ENCODE results near the gene FAM120AOS.
A peak's percentile ranks its signal among the peaks of the same experiment; 100 is the strongest.
"Not testable (repeated sequence)": the region's sequence is repeated elsewhere in the genome, so short reads cannot be mapped to it uniquely, and the experiment has no call there.

Gene FAM120AOS

GRCh38 chr9:93466416-93467061 is 13.2 kb upstream of the FAM120AOS start:
- no peak for DNase-seq

GRCh38 chr9:93465855-93466254 is 12.5 kb upstream of the FAM120AOS start:
- no peak for DNase-seq

- no peak for DNase-seq
These were observed 11.5 kb upstream of the FAM120AOS start for GRCh38 chr9:93464876-93465275.

GRCh38 chr9:93464395-93464794 is 11.0 kb upstream of the FAM120AOS start:
- peak; percentile 22 for DNase-seq

GRCh38 chr9:93463638-93464248 is 10.4 kb upstream of the FAM120AOS start:
- peak; percentile 50 for DNase-seq

GRCh38 chr9:93461821-93462220 is 8.4 kb upstream of the FAM120AOS start:
- no peak for DNase-seq

- no peak for DNase-seq
These were observed 8.0 kb upstream of the FAM120AOS start for GRCh38 chr9:93461414-93461743.

GRCh38 chr9:93460689-93461413 is 7.5 kb upstream of the FAM120AOS start:
- DNase-seq = peak; percentile 10

GRCh38 chr9:93459432-93459847 is 6.1 kb upstream of the FAM120AOS start:
- no peak for DNase-seq

GRCh38 chr9:93458712-93459111 is 5.3 kb upstream of the FAM120AOS start:
- no peak for DNase-seq

- no peak for DNase-seq
These were observed 3.6 kb upstream of the FAM120AOS start for GRCh38 chr9:93457006-93457405.

- peak; percentile 48 for DNase-seq
These were observed 3.1 kb upstream of the FAM120AOS start for GRCh38 chr9:93456504-93456903.

GRCh38 chr9:93456022-93456421 is 2.6 kb upstream of the FAM120AOS start:
- DNase-seq = no peak

GRCh38 chr9:93452710-93453046 is 703 bp downstream of the FAM120AOS start:
- DNase-seq = peak; percentile 13

- DNase-seq = peak; percentile 59
These were observed 1.3 kb downstream of the FAM120AOS start for GRCh38 chr9:93451849-93452709.

GRCh38 chr9:93450945-93451815 is 2.2 kb downstream of the FAM120AOS start, which contains the start of gene FAM120A:
Gene FAM120A (plus strand): TSS chr9:93451685. CDS start chr9:93451916, 231 bp downstream.
- peak; percentile 82 for DNase-seq

GRCh38 chr9:93447655-93448054 is 5.7 kb downstream of the FAM120AOS start:
- no peak for DNase-seq

GRCh38 chr9:93446073-93446472 is 7.3 kb downstream of the FAM120AOS start:
- DNase-seq = no peak

- no peak for DNase-seq
These were observed 12.3 kb downstream of the FAM120AOS start for GRCh38 chr9:93440896-93441580.

- not testable (repeated sequence) for DNase-seq
These were observed 14.1 kb downstream of the FAM120AOS start for GRCh38 chr9:93439301-93439700.

- no peak for DNase-seq
These were observed 15.4 kb downstream of the FAM120AOS start for GRCh38 chr9:93437996-93438395.
